HG03196 (cell line): ENCODE measurements around the gene OSBP2.

Experiments
- ATAC-seq: cut with Tn5 transposase; IDR thresholded peaks from one replicate; pipeline ENCODE4 v1.9.1; 2021; ENCODE audit not compliant: unreplicated experiment

Gene OSBP2

DNA sequence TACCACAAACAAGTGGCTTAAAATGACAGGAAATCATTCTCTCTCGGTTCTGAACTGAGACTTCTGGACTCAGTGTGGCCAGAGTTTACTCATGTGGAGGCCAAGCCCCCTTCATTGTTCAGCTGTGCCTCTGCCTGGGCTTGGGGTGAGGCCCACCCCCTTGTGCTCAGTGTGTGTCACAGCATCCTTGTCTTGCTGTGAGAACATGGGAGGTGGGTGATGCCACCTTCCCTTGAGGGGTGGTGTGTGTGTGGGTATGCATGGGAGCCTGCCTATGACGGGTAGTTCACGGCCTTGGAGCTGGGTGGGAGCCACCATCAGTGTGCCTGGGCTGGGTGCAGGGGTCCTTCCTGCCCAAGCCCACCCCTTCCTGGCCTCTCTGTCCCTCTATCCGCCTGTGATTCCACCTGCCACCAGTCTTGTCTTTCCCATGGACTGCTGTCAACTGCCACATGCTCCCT, 172.2 kb downstream of the OSBP2 start:
- ATAC-seq: no peak

DNA sequence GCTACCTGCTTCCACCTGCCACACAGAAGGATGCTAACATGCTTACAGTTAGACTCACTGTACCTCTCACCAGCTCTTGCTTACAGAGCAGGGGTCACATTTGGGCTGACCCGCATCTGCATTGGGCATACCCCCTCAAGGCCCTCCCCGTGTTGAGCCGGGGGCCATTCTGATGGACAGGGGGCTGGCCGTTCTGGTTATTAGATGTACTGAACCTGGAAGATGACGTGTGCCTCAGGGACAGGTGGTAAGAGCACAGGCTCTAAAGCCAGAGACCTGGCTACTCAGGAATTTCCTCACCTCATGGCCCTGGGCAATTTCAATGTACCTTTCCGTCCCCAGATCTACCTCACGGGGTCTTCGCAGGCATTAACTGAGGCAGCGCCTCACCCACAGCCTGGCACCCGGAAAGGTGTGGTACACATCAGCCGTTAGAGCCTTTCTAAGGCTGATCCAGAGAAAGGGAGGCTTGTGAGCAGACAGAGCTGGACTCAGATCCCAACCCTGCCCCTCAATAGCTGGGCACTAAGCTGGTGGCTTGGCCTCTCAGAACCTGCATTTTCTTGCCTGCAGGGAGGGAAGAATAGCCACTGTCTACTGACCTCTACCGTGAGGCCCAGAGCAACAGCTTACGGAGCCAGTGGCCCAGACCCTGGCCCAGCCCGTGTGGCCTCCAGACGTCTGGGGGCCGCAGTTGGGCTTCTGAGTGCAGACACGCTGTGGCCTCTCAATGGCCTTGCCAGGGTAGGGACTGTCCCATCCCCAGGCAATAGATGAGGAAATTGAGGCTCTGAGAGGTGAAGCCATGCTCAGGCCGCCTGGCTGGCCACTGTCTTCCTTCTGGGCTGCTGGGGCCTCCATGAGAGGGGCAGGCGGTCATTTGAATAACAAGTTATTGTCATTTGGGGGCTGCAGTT, 173.3 kb downstream of the OSBP2 start:
- ATAC-seq: no peak

DNA sequence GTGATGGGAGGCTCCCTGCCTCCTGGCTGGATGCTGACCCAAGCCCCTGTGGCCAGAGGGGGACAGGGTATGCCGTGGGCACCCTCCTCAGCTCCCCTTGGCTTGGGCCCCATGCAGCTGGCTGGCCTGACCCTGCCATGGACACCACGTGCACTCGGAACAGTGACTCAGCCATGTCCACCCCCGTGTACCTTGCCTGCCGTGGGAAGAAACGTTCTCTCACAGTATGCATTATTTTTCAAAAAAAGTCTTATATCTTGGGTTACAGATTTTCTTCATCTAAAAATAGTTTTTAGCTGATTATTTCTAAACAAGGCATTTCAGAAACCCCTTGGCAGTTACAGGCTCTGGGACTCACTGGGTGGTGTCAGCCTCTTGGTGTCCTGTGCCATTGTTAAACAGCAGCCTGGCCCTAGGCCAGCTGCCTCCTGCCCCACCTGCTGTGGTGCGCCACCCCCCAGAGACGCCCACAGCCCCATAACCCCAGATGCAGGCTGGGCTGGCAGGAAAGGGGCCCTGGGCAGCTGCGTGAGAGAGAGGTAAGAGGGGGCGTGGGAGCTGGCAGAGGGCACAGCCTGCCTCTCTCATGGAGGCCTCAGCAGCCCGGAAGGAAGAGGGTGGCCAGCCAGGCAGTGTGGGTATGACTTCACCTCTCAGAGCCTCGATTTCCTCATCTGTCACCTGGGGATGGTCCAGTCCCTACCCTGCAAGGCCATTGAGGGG, 174.2 kb downstream of the OSBP2 start:
- no peak for ATAC-seq

DNA sequence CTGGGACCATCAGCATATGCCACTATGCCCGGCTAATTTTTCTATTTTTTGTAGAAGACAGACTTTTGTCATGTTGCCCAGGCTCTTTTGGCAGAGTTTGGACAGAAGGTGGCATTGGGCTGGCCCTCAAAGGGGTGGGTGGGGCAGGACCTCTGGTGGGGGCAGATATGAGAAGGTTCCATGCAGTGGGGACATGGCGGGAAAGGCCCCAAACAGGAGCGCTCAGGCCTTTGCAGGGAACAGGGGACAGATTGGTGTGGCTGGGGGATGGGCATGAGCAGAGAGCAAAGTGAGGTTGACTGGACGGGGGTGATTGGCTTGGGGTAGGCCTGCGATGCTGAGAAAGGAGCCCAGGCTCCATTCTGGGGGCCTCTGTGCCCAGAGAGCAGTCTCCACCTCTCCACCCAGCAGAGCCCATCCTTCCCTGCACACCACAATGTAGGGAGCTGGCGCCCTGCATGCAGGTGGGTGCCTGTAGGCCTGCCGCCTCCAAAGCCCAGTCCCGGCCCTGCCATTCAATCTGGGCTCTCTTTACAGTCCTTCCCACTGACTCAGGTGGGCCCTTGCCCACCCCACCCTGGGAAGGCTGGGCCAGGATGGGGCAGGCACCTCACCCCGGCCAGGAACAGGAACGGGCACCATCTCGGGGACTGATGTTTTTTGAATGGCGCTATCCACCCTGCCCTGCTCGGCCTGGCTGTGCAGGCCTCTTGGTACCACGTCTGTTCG, 175.2 kb downstream of the OSBP2 start:
- ATAC-seq: no peak

DNA sequence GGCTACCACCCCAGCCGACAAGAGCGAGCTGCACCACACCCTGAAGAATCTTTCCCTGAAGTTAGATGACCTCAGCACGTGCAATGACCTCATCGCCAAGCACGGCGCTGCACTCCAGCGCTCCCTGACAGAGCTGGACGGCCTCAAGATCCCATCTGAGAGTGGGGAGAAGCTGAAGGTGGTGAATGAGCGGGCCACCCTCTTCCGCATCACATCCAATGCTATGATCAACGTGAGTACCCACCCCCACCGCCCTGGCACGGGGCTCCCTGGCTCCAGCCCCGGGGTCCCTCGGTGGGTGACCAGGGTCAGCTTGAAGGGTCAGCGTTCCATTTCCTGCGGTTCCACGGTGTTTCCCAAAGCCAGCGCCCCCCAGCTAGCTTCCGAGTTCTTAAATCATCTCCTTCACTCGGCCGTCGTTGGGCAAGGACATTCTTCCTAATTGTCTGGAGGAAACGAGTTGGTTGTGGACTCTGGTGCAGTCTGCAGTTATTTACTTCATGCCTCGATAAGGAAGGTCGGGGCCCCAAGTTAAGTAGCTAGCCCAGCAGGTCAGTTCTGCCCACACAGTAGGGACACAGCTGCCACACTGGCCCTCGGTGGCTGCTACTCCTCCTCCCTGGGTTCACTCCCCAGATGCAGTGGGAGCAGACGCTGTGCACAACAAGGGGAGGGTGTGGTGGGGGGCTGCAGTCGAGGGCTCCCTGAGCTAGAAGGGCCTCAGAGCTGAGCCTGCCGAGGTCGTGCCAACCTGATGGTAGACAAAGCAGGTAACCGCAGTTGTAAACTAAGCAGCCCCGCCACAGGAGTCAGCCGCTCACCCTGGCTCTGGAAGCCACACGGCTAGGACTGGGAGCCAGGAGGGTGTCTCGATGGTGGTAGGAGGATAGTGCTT, 176.0 kb downstream of the OSBP2 start:
- no peak for ATAC-seq

DNA sequence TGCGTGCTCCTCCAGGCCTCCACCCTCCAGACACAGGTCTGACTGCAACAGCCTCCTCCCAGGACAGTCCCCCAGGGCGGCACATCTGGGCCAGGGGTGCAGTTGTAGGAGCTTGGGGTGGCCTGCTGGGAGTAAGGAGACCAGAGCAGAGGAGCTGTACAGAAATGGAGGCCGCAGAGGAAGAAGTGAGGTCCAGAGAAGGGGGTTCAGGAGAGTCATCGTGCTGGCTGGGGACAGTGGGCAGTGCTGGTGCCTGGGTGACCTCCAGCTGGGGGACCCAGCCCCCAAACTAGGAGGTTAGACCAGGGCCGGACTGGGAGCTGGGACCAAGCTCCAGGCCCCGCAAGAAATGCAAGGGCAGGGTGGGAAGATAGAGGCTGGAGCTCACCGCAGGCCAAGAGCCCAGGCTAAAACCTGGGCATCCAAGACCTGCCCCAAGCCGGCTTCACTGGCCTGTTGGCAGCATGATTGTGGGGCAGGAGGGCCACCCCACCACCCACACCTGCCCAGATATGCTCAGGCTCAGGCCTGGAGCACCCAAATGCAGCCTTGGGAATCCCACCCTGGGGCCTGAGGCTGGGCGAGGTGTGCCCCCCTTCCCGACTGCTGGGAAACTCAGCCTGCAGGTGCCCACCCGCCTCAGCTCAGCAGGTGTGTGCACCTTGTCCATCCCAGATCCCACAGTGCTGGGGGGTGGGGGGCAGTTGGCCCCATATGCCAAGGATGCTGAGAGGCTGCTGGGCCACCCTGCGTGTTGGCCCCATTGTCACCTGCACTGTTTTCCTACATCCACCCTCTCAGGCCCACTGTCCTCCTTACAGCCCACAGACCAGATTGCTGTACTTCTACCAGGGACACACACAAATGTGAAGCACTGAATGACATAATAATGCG, 177.0 kb downstream of the OSBP2 start:
- ATAC-seq: no peak

DNA sequence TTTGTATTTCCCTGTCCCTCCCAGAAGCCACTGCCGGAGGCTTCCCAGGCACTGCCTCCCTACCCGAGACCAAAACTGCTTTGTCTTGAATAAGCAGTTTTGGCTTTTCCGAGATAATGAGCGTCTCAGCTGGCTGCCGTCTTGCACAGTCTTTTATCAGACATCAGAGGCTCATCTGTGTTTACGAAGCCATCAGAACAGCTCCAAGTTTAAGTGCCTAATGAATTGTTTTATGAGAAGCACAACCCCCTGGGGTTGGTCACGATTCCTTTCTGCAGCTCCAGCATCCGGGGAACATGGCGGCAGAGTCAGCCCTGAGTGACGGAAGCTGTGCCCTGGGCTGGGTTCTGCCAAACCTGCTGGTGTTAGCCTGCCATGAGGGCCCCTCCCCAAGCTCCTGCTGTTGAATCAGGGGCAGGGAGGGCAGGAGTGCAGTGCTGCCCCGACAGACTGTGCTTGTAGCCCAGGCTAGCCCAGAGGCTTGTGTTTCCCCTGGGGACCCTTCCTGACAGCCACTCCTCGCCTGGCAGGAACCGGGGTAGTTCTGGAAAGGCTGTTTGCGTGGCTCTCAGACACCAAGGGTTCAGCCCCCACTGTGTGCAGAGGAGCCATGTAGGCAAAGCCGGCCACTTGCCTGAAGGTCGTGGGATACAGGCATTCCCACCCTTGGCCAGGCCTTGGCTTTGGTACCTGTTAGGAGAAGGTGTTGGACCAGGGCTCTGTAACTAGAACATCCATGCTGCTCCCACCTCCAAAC, 177.8 kb downstream of the OSBP2 start:
- no peak for ATAC-seq

DNA sequence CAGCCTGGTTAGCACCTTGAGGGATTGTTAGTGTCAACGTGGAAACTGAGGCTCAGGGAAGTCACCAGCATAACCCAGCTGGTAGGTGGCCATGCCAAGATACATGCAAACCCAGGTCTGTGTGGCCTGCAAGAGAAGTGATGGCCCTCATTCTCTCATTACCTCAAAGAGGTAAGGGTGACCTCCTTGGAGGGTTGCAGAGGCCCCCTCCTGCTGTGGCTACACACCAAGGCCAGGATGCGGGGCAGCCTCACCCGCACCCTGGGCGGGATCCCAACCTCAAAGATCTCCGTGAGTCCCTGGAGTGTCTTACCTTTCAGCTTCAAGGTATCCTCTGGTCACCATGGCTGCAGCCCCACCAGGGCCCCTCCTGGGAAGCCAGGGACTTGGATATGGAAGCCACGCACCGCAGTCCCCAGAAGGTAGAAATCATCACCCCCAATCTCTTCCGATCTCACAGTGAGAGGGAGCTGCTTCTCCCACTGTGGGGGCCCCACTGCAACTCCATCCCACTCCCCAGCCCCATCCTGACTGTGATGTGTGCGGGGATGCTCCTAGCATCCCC, 178.5 kb downstream of the OSBP2 start:
- no peak for ATAC-seq

DNA sequence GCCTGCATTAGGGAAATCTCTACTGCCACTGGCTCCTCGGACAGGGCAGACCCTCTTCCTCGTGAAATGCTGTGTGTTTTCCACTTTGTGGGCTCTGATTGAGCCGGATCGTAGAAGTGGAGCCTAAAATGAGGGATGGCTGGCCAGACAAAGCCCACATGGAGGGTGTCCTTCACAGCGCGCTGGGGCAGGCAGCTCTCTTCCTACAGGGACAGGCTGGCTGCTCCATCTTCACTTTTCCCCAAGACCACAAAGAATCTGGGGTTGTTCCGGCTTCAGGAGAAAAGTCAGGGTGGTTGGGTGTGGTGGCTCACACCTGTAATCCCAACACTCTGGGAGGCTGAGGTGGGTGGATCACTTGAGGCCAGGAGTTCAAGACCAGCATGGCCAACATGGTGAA, 179.0 kb downstream of the OSBP2 start:
- ATAC-seq: no peak

DNA sequence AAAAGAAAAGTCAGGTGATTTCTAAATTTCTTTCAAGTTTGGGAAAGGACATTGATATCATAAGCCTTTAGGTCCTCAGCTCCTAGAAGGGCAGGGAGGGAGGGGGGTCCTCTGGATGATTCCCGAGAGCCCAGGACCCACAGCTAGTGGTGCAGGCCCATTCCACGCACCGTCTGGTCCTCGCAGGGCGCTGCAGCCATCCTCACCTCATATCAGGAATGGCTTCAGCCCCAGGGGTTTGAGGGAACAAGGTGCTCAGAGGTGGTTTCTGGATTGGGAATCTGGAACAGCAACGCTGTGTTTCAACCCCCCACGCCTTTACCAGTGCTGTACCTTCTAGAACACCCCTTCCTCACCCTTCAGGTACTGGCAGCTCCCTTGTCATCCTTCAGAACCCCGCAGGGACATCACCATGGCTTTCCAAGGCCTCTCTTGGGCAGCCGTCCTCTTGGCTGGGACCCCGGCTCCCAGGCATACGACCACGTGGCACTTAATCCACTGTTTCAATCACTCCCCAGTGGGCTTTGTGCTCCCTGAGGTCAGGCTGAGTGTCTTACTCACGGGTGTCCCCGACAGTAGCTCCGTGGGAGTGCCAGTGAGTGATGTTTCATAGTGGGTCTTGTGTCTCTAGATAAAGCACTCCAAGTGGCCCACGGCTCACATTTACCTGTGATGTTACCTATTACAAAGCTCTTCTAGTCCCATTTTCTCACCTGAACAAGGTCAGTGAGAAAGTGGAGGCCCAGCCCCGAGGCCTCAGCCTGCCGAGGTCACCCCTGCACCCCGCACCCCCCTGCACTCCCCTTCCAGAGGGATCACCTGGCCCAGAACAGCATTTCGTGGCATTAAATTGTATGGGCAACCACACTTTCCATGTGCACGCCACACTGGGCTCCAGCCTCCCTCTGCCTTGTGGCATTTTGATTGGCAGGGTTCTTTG, 180.0 kb downstream of the OSBP2 start:
- ATAC-seq: no peak

DNA sequence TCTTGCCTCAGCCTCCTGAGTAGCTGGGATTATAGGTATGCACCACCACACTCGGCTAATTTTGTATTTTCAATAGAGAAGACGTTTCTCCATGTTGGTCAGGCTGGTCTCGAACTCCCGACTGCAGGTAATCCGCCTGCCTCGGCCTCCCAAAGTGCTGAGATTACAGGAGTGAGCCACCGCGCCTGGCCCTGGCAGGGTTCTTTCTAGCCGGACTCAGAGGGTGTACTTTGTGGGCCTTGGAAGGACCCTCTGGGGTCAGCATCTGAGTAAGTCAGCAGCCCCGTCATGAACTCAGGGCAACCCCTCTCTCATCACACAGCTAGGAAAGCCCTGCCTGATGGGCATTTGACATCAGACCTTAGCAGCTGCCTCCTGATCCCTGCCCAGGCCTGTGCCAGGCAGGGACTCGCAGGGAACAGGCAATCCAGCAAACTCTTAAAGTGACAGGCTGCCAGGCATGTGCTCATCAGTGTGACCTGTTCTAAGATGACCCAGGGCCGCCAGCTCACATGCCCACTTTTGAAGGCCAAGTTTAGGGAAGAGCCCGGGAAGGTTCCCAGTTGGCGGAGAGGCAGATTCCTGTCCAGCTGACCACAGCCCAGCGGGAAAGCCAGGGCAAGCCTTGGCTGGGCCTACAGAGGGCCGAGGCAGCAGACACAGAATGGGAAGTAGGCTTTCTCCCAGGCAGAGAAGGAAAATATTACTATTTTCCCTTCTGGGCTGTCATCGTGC, 181.0 kb downstream of the OSBP2 start:
- ATAC-seq: no peak

DNA sequence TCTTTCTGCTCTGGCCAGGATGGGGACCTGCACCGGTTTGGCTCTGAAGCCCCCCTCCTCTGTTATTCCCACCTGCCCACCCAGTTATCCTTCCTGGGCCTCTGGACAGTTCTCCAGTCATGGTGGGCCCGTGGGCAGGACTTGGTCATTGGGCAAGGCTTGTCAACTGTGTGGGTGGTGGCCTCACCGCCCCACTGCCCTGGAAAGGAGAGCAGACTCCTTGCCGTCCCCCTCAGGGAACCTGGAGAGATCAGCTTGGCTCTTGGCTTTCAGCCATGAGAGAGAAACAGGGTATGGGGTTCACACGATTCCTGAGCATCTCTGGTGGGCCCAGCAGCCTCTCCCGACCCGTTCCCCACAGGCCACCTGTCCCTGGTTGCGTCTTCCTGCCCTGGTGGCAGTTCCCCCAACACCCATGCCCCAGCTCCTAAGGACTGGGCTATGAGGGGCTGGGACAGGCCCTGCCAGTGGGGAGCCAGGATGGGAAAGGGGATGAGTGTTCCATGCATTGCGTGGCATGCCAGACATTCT, 181.6 kb downstream of the OSBP2 start:
- ATAC-seq: no peak

DNA sequence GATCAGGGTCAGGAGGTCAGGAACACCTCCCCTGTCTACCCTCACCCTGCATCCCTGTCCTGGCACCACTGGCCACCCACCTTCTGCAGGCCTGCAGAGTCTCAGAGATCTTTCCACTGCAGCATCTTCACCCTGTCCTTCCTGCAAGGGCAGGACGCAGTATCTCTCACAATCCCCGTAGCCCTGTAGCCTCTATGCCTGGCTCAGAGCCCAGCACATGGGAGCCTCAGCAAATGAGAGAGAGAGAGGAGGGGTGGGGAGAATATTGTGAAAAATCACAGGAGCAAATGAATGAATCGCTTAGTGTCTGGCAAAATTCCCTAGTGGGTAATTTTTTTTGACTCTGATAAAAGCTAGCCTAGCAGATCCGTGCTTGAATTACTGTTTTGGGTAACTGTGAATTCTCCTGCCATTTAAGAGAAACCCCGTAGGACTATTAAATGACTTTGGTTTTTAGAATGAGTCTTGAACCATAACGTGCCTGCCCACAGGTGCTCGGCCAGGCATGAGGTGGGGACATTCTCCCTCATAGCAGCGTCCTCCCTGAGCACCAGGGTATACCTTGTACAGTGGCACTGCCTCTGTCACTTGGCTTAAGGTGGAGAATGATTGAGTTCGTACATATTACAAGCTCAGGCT, 182.4 kb downstream of the OSBP2 start:
- ATAC-seq: no peak

DNA sequence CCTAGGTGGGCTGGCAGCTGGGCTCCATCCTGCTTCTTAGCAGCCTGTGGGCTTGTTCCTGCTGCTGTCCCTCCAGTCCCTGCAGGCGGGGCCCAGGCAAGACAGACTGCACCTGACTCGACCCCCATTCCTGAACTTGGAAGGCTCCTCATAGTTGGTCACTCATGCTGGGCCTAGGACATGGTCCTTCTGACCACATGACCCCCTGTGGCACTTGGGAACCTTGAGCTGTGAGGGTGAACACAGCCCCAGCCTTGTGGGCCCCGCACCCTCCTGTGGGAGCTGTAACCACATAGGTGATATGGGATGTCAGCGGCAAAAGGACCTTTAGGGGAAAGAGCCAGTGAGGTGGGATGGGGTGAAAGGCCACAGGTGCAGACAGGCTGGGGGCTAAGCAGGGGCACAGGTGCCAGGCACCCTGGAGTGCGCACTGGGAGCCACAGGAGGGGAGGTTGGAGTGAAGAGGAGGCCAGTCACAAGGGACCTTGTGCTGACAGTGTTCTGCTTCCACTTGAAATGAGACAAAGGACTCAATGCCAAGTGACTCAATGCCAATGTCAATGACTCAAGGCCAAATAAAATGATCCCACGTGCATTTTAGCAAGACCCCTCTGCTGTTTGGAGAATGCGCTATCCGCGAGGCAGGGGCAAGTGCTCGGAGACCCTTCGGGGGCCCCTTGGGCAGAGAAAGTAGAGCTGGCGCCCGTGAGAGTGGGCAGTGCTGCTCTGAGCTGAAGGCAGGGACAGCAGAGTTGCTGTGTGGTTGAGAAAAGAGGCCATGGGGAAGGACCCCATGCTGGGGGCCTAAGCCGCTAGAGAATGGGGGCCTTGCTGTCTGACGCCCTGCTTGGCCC, 183.2 kb downstream of the OSBP2 start:
- ATAC-seq: no peak
